ENCODE data around the gene DPH1. TPM values are rescaled to one million over a fixed set of nuclear protein-coding genes. Genes with fewer than 3 reads are reported as not detected.

Gene DPH1
- total and polyA plus RNA-seq, 3 donors from 2014 or later, result 32.6 to 93.3 (median 91.9) TPM

- Histone ChIP-seq H3K27ac (peak overlapping the region; percentile 44 to 65), H3K9me3 (no peaks in the 10 kb centered on the region), H3K4me3 (no peak overlapping the region), H3K27me3 (no peaks in the 10 kb centered on the region), H3K36me3 (ENCODE audit: low read depth, missing control alignments) (no peaks in the 10 kb centered on the region), H3K4me1 (peaks cover 49% of the 10 kb centered on the region)
- peak; percentile 91 for DNase-seq
- 44 to 51% methylated on average over 10 to 12 of the region's 12 CpGs for WGBS, 2 donors
- intact Hi-C loops (cut with DNase I; ENCODE audit: low total_unique reads), result no loop called here
- TF ChIP-seq POLR2A (IDR thresholded peaks at IDR 0.05), result no peak
- TF ChIP-seq, protein P1, sequence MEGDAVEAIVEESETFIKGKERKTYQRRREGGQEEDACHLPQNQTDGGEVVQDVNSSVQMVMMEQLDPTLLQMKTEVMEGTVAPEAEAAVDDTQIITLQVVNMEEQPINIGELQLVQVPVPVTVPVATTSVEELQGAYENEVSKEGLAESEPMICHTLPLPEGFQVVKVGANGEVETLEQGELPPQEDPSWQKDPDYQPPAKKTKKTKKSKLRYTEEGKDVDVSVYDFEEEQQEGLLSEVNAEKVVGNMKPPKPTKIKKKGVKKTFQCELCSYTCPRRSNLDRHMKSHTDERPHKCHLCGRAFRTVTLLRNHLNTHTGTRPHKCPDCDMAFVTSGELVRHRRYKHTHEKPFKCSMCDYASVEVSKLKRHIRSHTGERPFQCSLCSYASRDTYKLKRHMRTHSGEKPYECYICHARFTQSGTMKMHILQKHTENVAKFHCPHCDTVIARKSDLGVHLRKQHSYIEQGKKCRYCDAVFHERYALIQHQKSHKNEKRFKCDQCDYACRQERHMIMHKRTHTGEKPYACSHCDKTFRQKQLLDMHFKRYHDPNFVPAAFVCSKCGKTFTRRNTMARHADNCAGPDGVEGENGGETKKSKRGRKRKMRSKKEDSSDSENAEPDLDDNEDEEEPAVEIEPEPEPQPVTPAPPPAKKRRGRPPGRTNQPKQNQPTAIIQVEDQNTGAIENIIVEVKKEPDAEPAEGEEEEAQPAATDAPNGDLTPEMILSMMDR (IDR thresholded peaks at IDR 0.05), result no peak
Measured at GRCh38 chr17:2004435-2004952, 25.5 kb upstream of the DPH1 start.

DNA sequence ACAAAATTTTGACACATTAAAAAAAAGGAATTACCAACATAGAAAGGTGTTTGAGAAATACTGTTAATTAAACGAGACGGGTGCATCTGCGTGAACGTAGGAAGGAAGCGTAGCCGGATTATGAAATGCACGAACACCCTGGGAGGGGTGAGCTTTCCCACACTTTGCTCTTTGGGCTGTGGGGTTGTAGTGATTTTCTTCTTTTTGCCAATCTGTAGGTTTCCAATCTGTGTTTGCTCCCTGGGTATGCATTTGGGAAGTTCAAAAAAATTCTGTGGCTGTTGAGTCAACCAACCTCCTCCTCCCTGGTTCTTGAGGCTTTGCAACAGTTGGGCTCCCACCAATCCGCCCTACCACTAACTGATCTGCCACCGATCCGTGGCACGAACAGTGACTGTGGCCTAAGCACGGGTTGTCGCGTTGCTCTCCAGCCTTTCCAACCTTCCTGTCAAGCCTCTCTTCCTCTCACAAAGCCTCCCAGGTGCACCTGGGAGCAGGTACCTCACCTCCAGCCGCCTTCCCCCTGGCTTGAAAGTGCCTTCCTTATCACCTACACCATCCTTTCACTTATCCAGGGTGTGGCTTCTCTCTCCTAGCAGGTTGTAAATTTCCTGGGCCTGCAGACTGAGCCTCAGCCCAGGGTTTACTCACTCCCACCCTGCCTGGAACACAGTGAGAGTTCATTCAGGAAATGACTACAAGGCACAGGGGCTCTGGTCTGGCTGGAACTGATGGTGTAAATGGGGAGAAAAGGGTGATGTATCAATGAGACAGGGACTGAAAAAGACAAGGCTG is 21.4 kb upstream of the DPH1 start:
- Histone ChIP-seq H3K27ac (no peak overlapping the region), H3K4me3 (no peak overlapping the region), H3K9me3 (no peaks in the 10 kb centered on the region), H3K27me3 (no peaks in the 10 kb centered on the region), H3K36me3 (ENCODE audit: low read depth, missing control alignments) (no peaks in the 10 kb centered on the region), H3K4me1 (peaks cover 26% of the 10 kb centered on the region)
- intact Hi-C loops (cut with DNase I; ENCODE audit: low total_unique reads), result no loop called here
- 88 to 95% methylated on average over 15 of the region's 15 CpGs for WGBS, 2 donors
- no peak for DNase-seq
- no peak for TF ChIP-seq POLR2A (IDR thresholded peaks at IDR 0.05)
- TF ChIP-seq, protein P1 (IDR thresholded peaks at IDR 0.05), result no peak

DNA sequence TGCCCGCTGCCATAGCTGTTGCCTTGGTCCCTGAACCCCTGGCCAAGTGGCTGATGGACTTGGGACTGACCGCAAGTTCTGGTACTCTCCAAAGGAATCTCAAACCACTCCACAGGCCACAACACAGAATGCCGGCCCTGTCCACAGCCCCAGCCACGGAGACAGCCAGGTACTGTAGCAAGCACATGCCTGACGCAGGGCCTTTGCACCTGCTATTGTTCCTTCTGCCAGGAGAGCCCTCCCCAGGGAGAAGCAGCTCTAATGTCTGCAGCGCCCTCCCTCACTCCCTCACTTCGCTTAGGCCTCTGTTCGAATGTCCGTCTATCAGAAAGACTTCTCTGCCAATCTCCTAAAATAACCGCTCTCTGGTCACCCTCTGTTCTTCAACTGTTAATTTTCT is 20.2 kb upstream of the DPH1 start:
- Histone ChIP-seq H3K36me3 (ENCODE audit: low read depth, missing control alignments) (no peaks in the 10 kb centered on the region), H3K4me1 (peaks cover 16% of the 10 kb centered on the region), H3K27me3 (no peaks in the 10 kb centered on the region), H3K9me3 (no peaks in the 10 kb centered on the region), H3K27ac (no peak overlapping the region), H3K4me3 (no peak overlapping the region)
- intact Hi-C loops (cut with DNase I; ENCODE audit: low total_unique reads), result no loop called here
- 92 to 97% methylated on average over 5 to 7 of the region's 10 CpGs for WGBS, 2 donors
- no peak for DNase-seq
- TF ChIP-seq, protein P1 (IDR thresholded peaks at IDR 0.05), result no peak

DNA sequence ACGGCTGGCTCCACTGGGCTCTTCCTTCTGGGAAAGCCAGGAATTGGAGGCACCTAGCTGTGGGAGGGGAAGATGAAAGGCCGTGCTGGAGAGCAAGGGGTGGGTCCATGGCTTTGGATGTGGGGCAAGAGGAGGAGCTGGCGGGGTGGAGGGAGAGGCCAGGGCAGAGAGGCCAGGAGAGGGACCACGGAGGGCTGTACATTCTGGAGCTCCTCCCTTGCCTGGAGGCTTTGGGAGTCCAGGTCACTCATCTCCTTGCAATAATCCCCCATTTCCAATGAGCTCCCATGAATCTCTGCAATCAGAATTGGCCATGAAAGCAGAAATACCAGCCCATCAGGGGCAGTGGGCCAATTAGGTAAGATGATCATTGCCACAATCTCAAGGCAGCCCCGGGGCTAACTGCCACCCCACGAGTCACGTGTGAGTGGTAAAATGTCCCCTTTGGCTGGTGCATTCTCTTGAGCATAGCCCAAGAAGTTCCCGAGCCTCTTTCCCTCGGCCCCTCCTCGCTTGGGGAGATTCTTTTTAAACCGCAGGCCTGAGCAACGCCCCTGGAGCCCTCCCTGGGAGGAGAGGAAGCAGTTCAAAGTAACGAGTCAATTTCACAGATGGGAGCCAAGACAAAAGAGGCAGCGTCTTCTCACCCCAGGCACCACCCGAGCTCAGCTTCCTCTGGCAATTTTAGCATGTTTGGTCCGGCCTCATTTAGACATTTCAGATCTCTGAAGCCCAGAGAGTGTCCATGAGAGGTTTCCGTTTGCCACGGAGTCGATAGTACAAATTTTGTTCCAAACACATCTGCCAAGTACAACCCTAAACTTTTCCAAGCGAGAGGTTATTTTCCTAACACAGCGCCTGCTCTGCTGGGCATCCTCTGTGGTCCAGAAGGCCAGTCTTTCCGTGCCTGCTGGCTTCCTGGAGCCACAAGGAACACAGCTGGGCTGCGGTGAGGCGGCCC is 18.3 kb upstream of the DPH1 start:
- 37 to 42% methylated on average over 24 of the region's 24 CpGs for WGBS, 2 donors
- no peak for DNase-seq
- no peaks in the 10 kb centered on the region for H3K9me3 ChIP-seq
- no peaks in the 10 kb centered on the region for H3K27me3 ChIP-seq
- H3K27ac ChIP-seq, result peak overlapping the region in 1 of 2 donors; percentile 77
- intact Hi-C loops (cut with DNase I; ENCODE audit: low total_unique reads), result no loop called here
- H3K4me1 ChIP-seq, result peaks cover 9% of the 10 kb centered on the region
- TF ChIP-seq, protein P1 (IDR thresholded peaks at IDR 0.05), result no peak
- TF ChIP-seq POLR2A (IDR thresholded peaks at IDR 0.05), result no peak
- H3K4me3 ChIP-seq, result no peak overlapping the region
- no peaks in the 10 kb centered on the region for H3K36me3 ChIP-seq (ENCODE audit: low read depth, missing control alignments)
